Stimulated activated CD8-positive, alpha-beta memory T cell treated with anti-CD3 and anti-CD28 coated beads, Interleukin-7, amount 100 ng/mL, for 48 hours (primary cell): Measurements from ENCODE around the gene MAGEB1.

ENCODE experiments used
- DNase-seq, 2 donors: peaks; one replicate each; pipeline ENCODE4 v3.0.0-alpha.2; 2020; ENCODE audit warnings: low read depth in 1 of 2; ENCODE audit errors: extremely low read depth in 1 of 2

Gene MAGEB1

GRCh38 chrX:30283456-30284200 lies 36.7 kb downstream of the MAGEB1 start:
- no peak for DNase-seq

- no peak for DNase-seq
These were observed 49.7 kb downstream of the MAGEB1 start for GRCh38 chrX:30296408-30297254.

DNA sequence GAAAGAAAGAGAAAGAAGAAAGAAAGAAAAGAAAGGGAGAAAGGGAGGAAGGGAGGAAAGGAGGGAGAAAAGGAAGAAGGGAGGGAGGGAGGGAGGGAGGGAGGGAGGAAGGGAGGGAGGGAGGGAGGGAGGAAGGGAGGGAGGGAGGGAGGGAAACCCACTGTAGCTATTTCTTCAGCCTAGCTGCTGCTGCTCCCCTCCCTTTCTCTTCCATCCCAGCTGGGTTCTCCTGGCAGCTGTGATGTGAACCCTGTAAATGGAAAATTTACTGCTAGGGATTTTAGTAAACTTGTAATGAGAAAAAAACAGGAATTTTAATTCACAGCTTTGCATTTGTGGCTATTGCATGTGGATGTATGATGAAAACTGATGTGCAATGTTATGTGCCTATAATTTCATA lies 54.3 kb downstream of the MAGEB1 start:
- DNase-seq = no peak
